SH-SY5Y (cell line): ENCODE measurements around the gene CWC15.

Experiments used
- GATA2 ChIP-seq: IDR thresholded peaks from 2 replicates; pipeline ENCODE4 v1.6.1; 2011; ENCODE audit warnings: mild to moderate bottlenecking, low read depth, low read length
- GATA3 ChIP-seq: IDR thresholded peaks from 2 replicates; pipeline ENCODE4 v1.6.1; 2011; ENCODE audit warnings: low read depth, mild to moderate bottlenecking, low read length, moderate library complexity

DNA sequence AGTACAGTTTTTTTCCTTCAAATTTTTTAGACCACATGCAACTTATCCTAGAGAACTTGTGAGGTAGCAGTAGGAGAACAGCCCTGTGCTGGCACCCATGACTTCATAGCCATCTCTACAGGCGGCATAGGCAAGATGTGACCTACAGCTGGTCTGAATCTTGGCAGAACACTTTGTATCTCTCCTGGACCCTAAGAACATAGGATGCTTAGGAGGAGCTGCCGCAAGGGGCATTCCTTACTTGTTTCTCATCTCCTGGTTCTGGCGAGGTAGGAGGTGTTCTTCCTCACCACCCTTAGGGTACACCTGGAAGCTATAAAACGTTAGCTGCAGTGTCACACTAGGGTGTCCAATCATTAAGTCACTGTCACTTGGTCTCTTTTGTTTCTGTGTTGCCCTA is 16.4 kb downstream of the CWC15 start:
- TF ChIP-seq GATA2 (no peak), GATA3 (no peak)
